Astrocyte (in vitro differentiated cells and primary cell): ENCODE measurements around the gene H6PD. TPM values are rescaled to one million over a fixed set of nuclear protein-coding genes. Genes with fewer than 3 reads are reported as not detected.

ENCODE experiments used
- DNase-seq: peaks from one replicate; pipeline ENCODE4 v3.0.0-alpha.2; 2010; ENCODE audit warnings: low read depth
- FAIRE-seq: peaks from 2 replicates; lab custom pipeline; 2011; peaks lifted over from hg19 to GRCh38; lab: Jason Lieb, UNC
- H2AFZ ChIP-seq: 2 replicates; pipeline ENCODE4 v1.6.0; 2012; ENCODE audit warnings: low read depth, low read length, inconsistent platforms
- H3K27ac ChIP-seq: 2 replicates; pipeline ENCODE4 v1.5.1; 2011; ENCODE audit warnings: low read depth, low read length, inconsistent platforms
- H3K27me3 ChIP-seq: 2 replicates; pipeline ENCODE4 v1.6.0; 2011; ENCODE audit warnings: low read length, inconsistent platforms; ENCODE audit not compliant: insufficient read depth
- H3K36me3 ChIP-seq: 2 replicates; pipeline ENCODE4 v1.5.1; 2011; ENCODE audit warnings: low read length, inconsistent platforms; ENCODE audit not compliant: insufficient read depth
- H3K4me1 ChIP-seq: 2 replicates; pipeline ENCODE4 v1.5.1; 2011; ENCODE audit warnings: low read length, inconsistent platforms; ENCODE audit not compliant: insufficient read depth
- H3K4me2 ChIP-seq: 2 replicates; pipeline ENCODE4 v1.6.0; 2012; ENCODE audit warnings: low read length, inconsistent platforms
- H3K4me3 ChIP-seq: 2 replicates; pipeline ENCODE4 v1.5.1; 2011; ENCODE audit warnings: low read depth, mild to moderate bottlenecking, low read length, inconsistent platforms; ENCODE audit not compliant: insufficient read depth
- H3K79me2 ChIP-seq: 2 replicates; pipeline ENCODE4 v1.6.0; 2012; ENCODE audit warnings: mild to moderate bottlenecking, low read length, inconsistent platforms; ENCODE audit not compliant: insufficient read depth
- H3K9ac ChIP-seq: 2 replicates; pipeline ENCODE4 v1.6.0; 2012; ENCODE audit warnings: mild to moderate bottlenecking, low read length, inconsistent platforms
- H3K9me3 ChIP-seq: 2 replicates; pipeline ENCODE4 v1.5.1; 2012; ENCODE audit warnings: low read depth, mild to moderate bottlenecking, low read length, inconsistent platforms; ENCODE audit not compliant: insufficient read depth
- H4K20me1 ChIP-seq: 2 replicates; pipeline ENCODE4 v1.6.0; 2012; ENCODE audit warnings: low read length, inconsistent platforms; ENCODE audit not compliant: insufficient read depth
- H3K27ac Mint-ChIP-seq: one replicate; pipeline ENCODE4 v1.8.0; 2021; ENCODE audit warnings: mild to moderate bottlenecking, mixed read lengths; ENCODE audit not compliant: unreplicated experiment
- H3K27me3 Mint-ChIP-seq: one replicate; pipeline ENCODE4 v1.8.0; 2021; ENCODE audit warnings: low read depth, mixed read lengths; ENCODE audit not compliant: unreplicated experiment
- H3K36me3 Mint-ChIP-seq: one replicate; pipeline ENCODE4 v1.8.0; 2021; ENCODE audit warnings: low read depth, mixed read lengths; ENCODE audit not compliant: unreplicated experiment
- H3K4me1 Mint-ChIP-seq: one replicate; pipeline ENCODE4 v1.8.0; 2021; ENCODE audit warnings: low read depth, mixed read lengths; ENCODE audit not compliant: unreplicated experiment
- H3K4me3 Mint-ChIP-seq: one replicate; pipeline ENCODE4 v1.8.0; 2021; ENCODE audit warnings: mild to moderate bottlenecking, moderate library complexity, mixed read lengths; ENCODE audit not compliant: unreplicated experiment
- H3K9me3 Mint-ChIP-seq: one replicate; pipeline ENCODE4 v1.8.0; 2021; ENCODE audit warnings: mild to moderate bottlenecking, mixed read lengths; ENCODE audit not compliant: unreplicated experiment
- CTCF ChIP-seq: IDR thresholded peaks from 2 replicates; pipeline ENCODE4 v1.5.1; 2011; ENCODE audit warnings: low read depth, mild to moderate bottlenecking, inconsistent platforms, low read length, moderate library complexity; ENCODE audit not compliant: insufficient read depth
- EZH2 ChIP-seq: IDR thresholded peaks from 2 replicates; pipeline ENCODE4 v1.6.1; 2012; ENCODE audit warnings: mild to moderate bottlenecking, low read length, inconsistent platforms; ENCODE audit not compliant: insufficient read depth
- total RNA-seq: library from RNA; stranded (reverse); gene quantifications from 2 replicates; pipeline ENCODE4 v1.2.1, GENCODE V29; 2021

The H6PD gene
- total RNA-seq, 1 donor from 2014 or later: 13.9 TPM

GRCh38 chr1:9241891-9242290 is 7.3 kb downstream of the H6PD start:
- Histone ChIP-seq H3K4me1 (peaks cover 22% of the 10 kb centered on the region), H4K20me1 (peaks cover 23% of the 10 kb centered on the region), H2AFZ (no peak overlapping the region), H3K79me2 (peaks cover 37% of the 10 kb centered on the region), H3K36me3 (no peaks in the 10 kb centered on the region), H3K27me3 (no peaks in the 10 kb centered on the region), H3K9ac (no peak overlapping the region), H3K4me3 (no peak overlapping the region), H3K4me2 (no peak overlapping the region), H3K9me3 (no peaks in the 10 kb centered on the region), H3K27ac (no peak overlapping the region)
- H3K27me3 Mint-ChIP-seq: peaks cover 12% of the 10 kb centered on the region
- DNase-seq (no peak), FAIRE-seq (no peak)
- peaks cover 28% of the 10 kb centered on the region for H3K4me1 Mint-ChIP-seq
- TF ChIP-seq EZH2 (no peak), CTCF (no peak)
- H3K4me3 Mint-ChIP-seq: no peak overlapping the region
- no peaks in the 10 kb centered on the region for H3K9me3 Mint-ChIP-seq
- no peak overlapping the region for H3K27ac Mint-ChIP-seq
- peaks cover 16% of the 10 kb centered on the region for H3K36me3 Mint-ChIP-seq

GRCh38 chr1:9242338-9242969 is 7.9 kb downstream of the H6PD start:
- Mint-ChIP-seq H3K36me3 (peaks cover 18% of the 10 kb centered on the region), H3K4me3 (no peak overlapping the region), H3K27me3 (peaks cover 14% of the 10 kb centered on the region), H3K27ac (no peak overlapping the region), H3K4me1 (peaks cover 28% of the 10 kb centered on the region), H3K9me3 (no peaks in the 10 kb centered on the region)
- H3K9me3 ChIP-seq: no peaks in the 10 kb centered on the region
- TF ChIP-seq EZH2 (no peak), CTCF (no peak)
- FAIRE-seq: no peak
- no peaks in the 10 kb centered on the region for H3K36me3 ChIP-seq
- no peak overlapping the region for H3K27ac ChIP-seq
- no peak overlapping the region for H3K9ac ChIP-seq
- H3K4me1 ChIP-seq: peaks cover 22% of the 10 kb centered on the region
- H3K4me2 ChIP-seq: no peak overlapping the region
- H3K4me3 ChIP-seq: no peak overlapping the region
- no peak overlapping the region for H2AFZ ChIP-seq
- DNase-seq: no peak
- peaks cover 23% of the 10 kb centered on the region for H4K20me1 ChIP-seq
- H3K79me2 ChIP-seq: peaks cover 34% of the 10 kb centered on the region
- no peaks in the 10 kb centered on the region for H3K27me3 ChIP-seq

- H2AFZ ChIP-seq: no peak overlapping the region
- peaks cover 22% of the 10 kb centered on the region for H3K4me1 ChIP-seq
- no peak for DNase-seq
- no peak overlapping the region for H3K9ac ChIP-seq
- TF ChIP-seq CTCF: no peak
- TF ChIP-seq EZH2: no peak
- H3K4me2 ChIP-seq: no peak overlapping the region
- Mint-ChIP-seq H3K4me1 (peaks cover 24% of the 10 kb centered on the region), H3K36me3 (peaks cover 20% of the 10 kb centered on the region), H3K4me3 (no peak overlapping the region), H3K9me3 (no peaks in the 10 kb centered on the region), H3K27me3 (peaks cover 16% of the 10 kb centered on the region), H3K27ac (no peak overlapping the region)
- peaks cover 23% of the 10 kb centered on the region for H4K20me1 ChIP-seq
- H3K9me3 ChIP-seq: no peaks in the 10 kb centered on the region
- no peak overlapping the region for H3K4me3 ChIP-seq
- no peaks in the 10 kb centered on the region for H3K27me3 ChIP-seq
- peaks cover 27% of the 10 kb centered on the region for H3K79me2 ChIP-seq
- H3K36me3 ChIP-seq: no peaks in the 10 kb centered on the region
- no peak overlapping the region for H3K27ac ChIP-seq
- no peak for FAIRE-seq
Observed at GRCh38 chr1:9243066-9243739, 8.6 kb downstream of the H6PD start.
